ENCODE data around the gene TGFB1I1. TPM values are rescaled to one million over a fixed set of nuclear protein-coding genes. Genes with fewer than 3 reads are reported as not detected.

Gene TGFB1I1
- total RNA-seq, 1 experiment from 2014 or later: 29.8 TPM

DNA sequence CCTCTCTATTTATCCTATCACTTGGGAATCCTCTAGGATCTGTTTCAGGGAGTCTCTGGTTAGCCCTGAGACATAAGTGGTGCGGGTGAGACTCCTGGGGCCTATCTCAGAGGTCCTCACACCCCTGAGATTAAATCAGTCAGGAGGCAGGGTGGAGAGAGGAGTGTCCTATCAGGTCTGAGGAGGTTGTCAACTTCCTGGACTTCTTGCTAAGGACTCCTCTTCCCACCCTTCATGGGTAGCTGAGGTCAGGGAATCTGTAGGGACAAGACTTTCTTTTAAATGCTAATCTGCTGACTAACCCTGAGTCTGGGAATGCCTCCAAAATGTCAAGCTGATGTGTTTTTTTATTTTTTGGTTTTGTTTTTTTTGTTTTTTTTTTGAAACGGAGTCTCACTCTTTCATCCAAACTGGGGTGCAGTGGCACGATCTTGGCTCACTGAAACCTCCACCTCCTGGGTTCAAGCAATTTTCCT lies 19.3 kb upstream of the TGFB1I1 start:
- DNase-seq (ENCODE audit: low spot score): peak; percentile 94

DNA sequence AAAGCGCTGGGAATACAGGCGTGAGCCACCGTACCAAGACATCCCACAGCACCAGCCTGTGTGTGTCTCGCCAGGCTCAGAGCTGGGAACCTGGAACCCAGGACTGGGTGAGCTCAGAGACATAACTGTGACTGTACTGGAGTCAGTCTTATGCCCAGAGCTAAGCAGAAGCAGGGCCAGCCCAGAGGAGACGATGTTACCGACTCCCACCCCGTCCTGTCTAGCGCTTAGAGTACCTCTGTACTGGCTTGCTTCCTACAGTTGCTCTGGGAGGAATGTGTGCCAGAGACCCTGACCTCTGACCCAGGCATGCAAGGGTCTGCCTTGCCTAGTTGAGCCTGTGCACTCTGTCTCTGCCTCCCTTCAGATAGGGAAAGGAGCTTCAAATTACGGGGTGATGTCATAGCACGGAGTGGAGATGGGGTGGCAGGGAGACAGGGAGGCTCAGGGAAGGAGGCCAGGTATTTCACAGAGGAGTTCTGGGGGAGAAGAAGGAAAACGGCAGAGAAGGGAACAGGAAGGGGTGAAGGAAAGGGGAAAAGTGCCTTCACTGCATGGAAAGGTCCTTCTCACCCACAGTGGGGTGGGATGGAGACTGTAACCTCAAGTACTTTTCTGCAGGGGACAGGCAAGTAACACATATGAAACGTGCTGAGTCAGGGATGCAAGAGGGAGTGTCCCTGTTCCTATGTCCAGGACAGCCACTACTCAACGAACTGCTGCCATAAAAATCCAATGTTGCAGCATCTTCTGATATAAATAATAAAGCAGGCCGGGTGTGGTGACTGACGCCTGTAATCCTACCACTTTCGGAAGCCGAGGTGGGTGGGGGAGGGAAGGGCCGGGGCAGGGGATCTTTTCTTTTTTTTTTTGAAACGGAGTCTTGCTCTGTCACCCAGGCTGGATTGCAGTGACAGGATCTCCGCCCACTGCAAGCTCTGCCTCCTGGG lies 18.4 kb upstream of the TGFB1I1 start:
- peak; percentile 68 for DNase-seq (ENCODE audit: low spot score)

DNA sequence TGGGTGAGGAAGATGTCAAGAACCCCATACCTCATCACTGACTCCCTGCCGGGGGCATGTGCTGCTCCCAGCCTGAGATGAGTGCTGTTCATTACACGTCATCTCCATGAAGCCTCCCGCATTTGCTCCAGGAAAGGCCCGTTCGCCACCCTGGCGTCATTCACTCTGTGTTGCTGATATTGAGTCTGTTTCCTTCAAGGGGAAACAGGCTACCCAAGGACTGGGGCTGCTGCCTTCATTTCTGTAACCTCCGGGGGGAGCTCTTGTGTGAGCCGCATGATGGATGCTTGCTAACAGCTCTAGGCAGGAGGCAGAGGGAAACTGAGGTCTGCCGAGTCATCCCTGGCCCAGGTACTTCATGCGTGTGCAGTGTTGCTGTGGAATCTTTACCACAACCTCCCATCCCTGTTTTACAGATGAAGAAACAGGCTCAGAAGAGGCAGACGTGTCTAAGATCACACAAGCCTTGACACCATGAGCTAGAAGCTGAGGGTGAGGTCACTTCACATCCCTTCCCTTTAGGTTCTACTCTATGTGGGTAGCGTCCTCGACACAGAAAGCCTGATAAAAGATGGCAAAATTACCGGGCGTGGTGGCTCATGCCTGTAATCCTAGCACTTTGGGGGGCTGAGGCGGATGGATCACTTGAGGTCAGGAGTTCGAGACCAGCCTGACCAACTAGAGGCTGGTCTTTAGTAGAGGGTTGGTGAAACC lies 16.2 kb upstream of the TGFB1I1 start:
- DNase-seq (ENCODE audit: low spot score): no peak

GRCh38 chr16:31456988-31457360 lies 15.0 kb upstream of the TGFB1I1 start:
- DNase-seq (ENCODE audit: low spot score): no peak

DNA sequence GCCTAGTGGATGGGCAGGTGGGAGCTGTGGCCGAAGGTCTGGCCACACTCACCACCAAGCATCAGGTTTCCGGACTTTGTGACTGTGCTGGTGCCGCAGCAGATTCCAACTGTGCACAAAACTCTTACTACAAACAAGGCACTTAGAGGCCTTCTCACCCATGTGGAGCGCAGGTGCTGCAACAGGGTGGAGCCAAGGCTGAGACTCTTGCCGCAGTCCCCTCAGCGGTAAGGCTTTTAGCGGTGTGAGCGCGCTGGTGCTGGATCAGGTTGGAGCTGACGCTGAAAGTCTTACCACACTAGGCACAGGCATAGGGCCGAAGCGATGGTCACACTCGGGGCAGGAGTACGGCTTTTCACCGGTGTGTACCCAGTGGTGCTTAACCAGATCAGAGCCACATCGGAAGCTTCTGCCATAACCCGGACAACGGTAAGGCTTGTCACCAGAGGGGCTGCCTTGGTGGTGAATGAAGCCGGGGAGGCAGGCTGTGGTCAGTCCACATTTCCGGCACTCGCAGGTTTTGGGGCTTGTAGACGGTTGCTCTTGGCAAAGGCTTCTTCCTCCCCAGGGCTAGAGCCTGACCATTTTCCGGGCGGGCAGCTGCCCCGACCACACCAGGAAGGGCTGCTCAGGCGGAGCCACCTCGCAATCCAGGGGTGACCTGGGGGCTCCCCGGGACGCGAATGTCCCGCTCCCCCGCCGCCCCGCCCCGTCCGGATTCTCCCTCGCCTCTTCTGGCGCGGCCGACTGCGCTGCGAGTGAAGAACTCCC lies 13.7 kb upstream of the TGFB1I1 start:
- DNase-seq (ENCODE audit: low spot score): peak; percentile 41

DNA sequence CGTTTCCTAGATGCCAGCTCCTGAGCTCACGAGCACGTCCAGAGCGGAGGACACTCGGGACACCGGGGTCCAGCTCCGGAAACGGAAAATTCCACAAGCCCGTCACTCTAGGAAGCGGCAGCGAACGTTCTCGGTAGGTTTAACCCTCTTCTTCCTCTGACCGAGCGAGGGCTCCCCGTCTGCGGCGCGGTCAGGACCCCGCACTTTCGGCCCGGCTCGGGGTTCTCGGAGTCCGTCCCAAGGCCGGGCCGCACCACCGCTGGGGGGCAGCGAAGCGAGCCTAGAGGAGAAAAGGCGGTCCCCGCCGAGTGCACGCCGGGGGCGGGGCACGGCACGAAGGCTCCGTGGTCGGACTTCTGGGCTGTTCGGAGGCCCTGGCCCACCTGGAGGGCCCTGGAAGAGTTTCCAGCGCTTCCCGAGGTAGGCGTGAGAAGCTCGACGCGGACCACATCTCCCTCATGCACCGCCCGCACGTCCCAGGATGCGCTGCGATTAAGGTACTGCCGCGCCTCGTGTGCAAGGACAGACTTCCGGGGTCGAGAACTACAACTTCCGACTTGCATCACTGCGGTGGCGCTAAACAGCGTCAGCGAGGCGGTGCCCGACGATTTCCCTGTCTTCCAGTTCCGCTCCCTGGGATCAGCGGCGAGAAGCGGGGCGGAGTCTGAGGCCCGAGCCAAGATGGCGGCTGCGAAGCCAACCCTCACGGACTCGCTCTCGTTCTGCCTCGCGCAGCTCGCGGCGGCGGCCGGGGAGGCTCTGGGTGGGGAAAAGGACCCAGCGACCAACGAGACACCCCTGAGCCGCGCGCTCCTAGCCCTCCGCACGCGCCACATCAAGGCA lies 12.9 kb upstream of the TGFB1I1 start, which contains the start of gene ARMC5:
Gene ARMC5 (plus strand): TSS at position 658 of the 843 bp plus-strand sequence. CDS start 24 bp downstream, at position 682.
- DNase-seq (ENCODE audit: low spot score): peak; percentile 98

DNA sequence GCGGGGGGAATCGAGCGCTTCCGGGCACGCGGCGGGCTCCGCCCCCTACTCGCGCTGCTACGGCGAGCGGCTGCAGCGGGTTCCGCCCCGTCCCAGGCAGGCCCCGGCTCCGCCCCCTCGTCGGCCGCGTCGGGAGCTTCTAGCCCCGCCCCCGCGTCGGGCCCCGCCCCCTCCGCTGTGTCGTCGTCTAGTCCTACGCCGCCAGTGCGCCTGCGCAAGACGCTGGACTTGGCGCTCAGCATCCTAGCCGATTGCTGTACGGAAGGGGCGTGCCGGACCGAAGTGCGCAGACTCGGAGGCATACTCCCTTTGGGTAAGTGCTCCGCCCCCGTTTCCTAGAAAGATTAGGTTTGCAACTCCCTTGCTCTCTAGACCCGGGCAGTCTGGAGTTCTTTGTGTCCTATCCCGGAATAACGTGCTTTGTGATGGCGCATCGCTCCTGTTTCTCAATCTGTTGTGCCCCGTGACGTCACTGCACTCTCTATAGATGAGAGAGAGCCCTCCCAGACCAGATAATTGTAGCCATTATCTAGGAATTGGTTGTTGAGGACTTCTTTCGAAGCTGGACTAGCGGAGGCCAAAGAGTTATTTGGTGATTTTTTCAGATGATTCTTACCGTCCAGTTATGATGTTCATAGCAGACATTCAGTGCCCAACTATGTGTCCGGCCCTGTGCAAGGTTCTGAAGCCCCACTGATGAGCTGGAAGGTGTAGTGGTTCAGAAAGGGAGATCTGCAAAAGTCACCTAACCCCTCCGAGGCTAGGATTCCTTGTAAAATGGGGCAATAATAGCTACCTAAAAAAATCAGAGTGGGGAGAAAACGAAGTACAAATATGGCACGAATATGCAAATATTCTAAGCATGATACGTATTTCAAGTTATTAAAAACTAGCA lies 12.0 kb upstream of the TGFB1I1 start:
- DNase-seq (ENCODE audit: low spot score): peak; percentile 99

DNA sequence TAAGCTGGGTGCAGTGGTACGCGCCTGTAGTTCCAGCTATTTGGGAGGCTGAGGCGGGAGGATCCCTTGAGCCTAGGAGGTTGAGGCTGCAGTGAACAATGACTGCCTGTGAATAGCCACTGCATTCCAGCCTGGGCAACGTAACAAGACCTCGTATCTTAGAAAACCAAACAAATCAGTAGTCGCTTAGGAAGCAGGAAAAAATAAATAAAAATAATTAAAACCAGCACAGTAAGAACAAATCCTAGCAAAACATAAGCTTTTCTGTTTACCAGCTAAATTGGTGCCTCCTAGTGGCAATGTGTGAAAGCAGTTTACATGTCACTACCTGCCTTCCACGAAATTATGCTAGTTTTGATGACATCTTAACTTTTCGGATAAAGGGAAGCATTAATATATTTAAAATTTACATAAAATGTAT lies 11.4 kb upstream of the TGFB1I1 start:
- peak; percentile 42 for DNase-seq (ENCODE audit: low spot score)

GRCh38 chr16:31461201-31461920 lies 10.6 kb upstream of the TGFB1I1 start:
- no peak for DNase-seq (ENCODE audit: low spot score)

- DNase-seq (ENCODE audit: low spot score): no peak
Measured at GRCh38 chr16:31461921-31462804, 9.8 kb upstream of the TGFB1I1 start.

DNA sequence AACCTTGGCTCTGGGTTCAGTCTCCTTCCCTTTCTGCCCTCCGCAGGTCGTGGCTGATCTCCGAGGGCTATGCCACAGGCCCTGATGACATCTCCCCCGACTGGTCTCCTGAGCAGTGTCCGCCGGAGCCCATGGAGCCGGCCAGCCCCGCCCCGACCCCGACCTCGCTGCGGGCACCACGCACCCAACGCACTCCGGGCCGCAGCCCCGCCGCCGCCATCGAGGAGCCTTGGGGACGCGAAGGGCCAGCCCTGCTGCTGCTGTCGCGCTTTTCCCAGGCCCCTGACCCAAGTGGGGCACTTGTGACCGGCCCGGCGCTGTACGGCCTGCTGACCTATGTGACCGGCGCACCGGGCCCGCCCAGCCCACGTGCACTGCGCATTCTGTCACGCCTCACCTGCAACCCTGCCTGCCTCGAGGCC lies 7.6 kb upstream of the TGFB1I1 start:
- DNase-seq (ENCODE audit: low spot score): no peak

DNA sequence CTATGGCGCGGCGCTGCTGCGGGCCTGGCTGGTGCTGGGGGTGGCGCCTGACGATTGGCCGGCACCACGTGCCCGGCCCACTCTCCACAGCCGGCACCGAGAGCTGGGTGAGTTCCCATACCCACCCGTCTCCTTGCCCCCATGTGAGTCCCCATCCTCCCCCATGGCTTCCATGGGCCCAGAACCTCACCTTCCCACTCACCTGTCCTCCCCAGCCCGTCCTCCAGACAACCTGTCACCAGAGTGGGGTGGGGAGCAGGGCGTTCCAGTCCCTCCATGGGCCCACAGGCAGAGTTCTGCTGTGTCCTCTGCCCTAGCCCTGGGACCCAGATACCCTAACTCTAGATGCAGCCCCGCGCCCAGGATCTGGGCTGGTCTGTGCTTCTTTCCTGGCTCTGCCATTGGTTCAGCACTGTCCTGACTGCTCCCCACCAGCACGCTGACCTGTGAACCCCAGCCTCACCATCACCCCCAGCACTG lies 7.1 kb upstream of the TGFB1I1 start:
- no peak for DNase-seq (ENCODE audit: low spot score)

- DNase-seq (ENCODE audit: low spot score): no peak
Measured at GRCh38 chr16:31465788-31466370, 6.1 kb upstream of the TGFB1I1 start.

GRCh38 chr16:31466381-31466841 lies 5.5 kb upstream of the TGFB1I1 start:
- no peak for DNase-seq (ENCODE audit: low spot score)

GRCh38 chr16:31467151-31467773 lies 4.7 kb upstream of the TGFB1I1 start:
- no peak for DNase-seq (ENCODE audit: low spot score)

- DNase-seq (ENCODE audit: low spot score): no peak
Measured at GRCh38 chr16:31467858-31468257, 4.1 kb upstream of the TGFB1I1 start.

DNA sequence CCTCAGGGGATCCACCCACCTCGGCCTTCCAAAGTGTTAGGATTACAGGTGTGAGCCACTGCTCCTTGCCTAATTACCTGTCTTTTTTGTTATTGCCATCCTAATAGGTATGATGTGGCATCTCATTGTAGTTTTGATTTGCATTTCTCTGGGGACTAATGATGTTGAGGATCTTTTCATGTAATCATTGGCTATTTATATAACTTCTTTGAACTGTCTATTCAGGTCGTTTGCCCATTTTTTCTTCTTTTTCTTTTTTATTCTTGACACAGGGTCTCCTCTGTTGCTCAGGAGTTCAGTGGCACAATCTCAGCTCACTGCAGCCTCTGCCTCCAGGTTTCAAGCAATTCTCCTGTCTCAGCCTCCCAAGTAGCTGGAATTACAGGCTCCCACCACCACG lies 1.3 kb upstream of the TGFB1I1 start:
- no peak for DNase-seq (ENCODE audit: low spot score)

Data from A172 (cell line).